HepG2 (cell line): ENCODE data around the gene CLASRP. TPM values are rescaled to one million over a fixed set of nuclear protein-coding genes. Genes with fewer than 3 reads are reported as not detected.

Experiments
- CC2D1A ChIP-seq: sonication (generic); formaldehyde crosslinking; IDR thresholded peaks from 2 replicates; pipeline ENCODE4 v1.8.1; 2023; ENCODE audit warnings: mild to moderate bottlenecking, missing genetic modification reagents
- JUND ChIP-seq: sonication (generic); formaldehyde crosslinking; IDR thresholded peaks from 2 replicates; pipeline ENCODE4 v1.8.0; 2022; ENCODE audit warnings: mild to moderate bottlenecking, missing genetic modification reagents
- MAFK ChIP-seq, 2 experiments: IDR thresholded peaks in 1 of 2; conservative IDR thresholded peaks in 1 of 2; 2 replicates each; pipeline ENCODE4 v1.6.1; 2011; ENCODE audit warnings: improper control_type of control experiment in 2 of 2, low read length in 2 of 2
- PCBP2 ChIP-seq: fragments of 200-400 bp; formaldehyde crosslinking; optimal IDR thresholded peaks from 2 replicates; pipeline ENCODE3; 2018; ENCODE audit warnings: low read length, low read depth; ENCODE audit not compliant: poor library complexity, severe bottlenecking
- POLR2A ChIP-seq, 2 experiments: IDR thresholded peaks; 2 replicates each; pipeline ENCODE4 v1.6.1; 2011; ENCODE audit warnings: low read depth in 2 of 2, low read length in 2 of 2, mild to moderate bottlenecking in 1 of 2, moderate library complexity in 1 of 2; ENCODE audit not compliant: insufficient read depth in 1 of 2
- SUZ12 ChIP-seq: fragments of 150-350 bp; IDR thresholded peaks from 2 replicates; pipeline ENCODE4 v1.6.1; 2014; ENCODE audit warnings: low read depth, low read length
- ZBTB8A ChIP-seq: sonication (generic); formaldehyde crosslinking; IDR thresholded peaks from 2 replicates; pipeline ENCODE4 v1.4.0; 2020; ENCODE audit warnings: mild to moderate bottlenecking, low read depth, missing genetic modification reagents, borderline replicate concordance
- ZNF160 ChIP-seq: sonication (generic); formaldehyde crosslinking; IDR thresholded peaks from 2 replicates; pipeline ENCODE4 v1.8.0; 2022; ENCODE audit warnings: mild to moderate bottlenecking, inconsistent platforms, missing genetic modification reagents
- ZNF296 ChIP-seq: sonication (generic); formaldehyde crosslinking; conservative IDR thresholded peaks from 2 replicates; pipeline ENCODE4 v1.5.0; 2020; ENCODE audit warnings: mild to moderate bottlenecking, missing genetic modification reagents
- ZNF558 ChIP-seq: sonication (generic); formaldehyde crosslinking; IDR thresholded peaks from 2 replicates; pipeline ENCODE4 v1.9.0; 2022; ENCODE audit warnings: mild to moderate bottlenecking, missing genetic modification reagents, borderline replicate concordance
- polyA plus RNA-seq, 8 experiments: library from polyadenylated mRNA; depleted of rRNA in 3 of 8; stranded (reverse) in 7 of 8; unstranded in 1 of 8; fragments of >200 nt; fragmentation: Illumina TruSeq in 4 of 8; extraction: Trizol in 4 of 8; gene quantifications; 2 replicates each; pipeline versions ENCODE4 v1.2.1 to v1.2.3, GENCODE V29; 2011 to 2016; ENCODE audit warnings: low read depth in 4 of 8, missing spikeins in 1 of 8, mixed read lengths in 1 of 8; ENCODE audit not compliant: insufficient read depth in 1 of 8
- total RNA-seq, 5 experiments: library from RNA; depleted of rRNA; stranded (reverse); fragments of >200 nt; fragmentation: Illumina TruSeq; extraction: Trizol; gene quantifications; 2 replicates each; pipeline ENCODE4 v1.2.3, GENCODE V29; 2016; ENCODE audit warnings: low read depth in 1 of 5
- TF ChIP-seq, protein P1 (sequence below): fragments of 450-650 bp; IDR thresholded peaks from 2 replicates; pipeline ENCODE4 v1.6.1; 2017; ENCODE audit warnings: mild to moderate bottlenecking
- TF ChIP-seq, protein P2 (sequence below): sonication (generic); formaldehyde crosslinking; IDR thresholded peaks from 2 replicates; pipeline ENCODE4 v1.4.0; 2020; ENCODE audit warnings: missing genetic modification reagents; ENCODE audit errors: not compliant biosample characterization
- TF ChIP-seq, protein P3 (sequence below): sonication (generic); formaldehyde crosslinking; conservative IDR thresholded peaks from 2 replicates; pipeline ENCODE4 v1.8.0; 2022; ENCODE audit warnings: low read depth, missing genetic modification reagents
- TF ChIP-seq, protein P4 (sequence below): sonication (generic); formaldehyde crosslinking; IDR thresholded peaks from 2 replicates; pipeline ENCODE4 v1.5.0; 2020; ENCODE audit warnings: mild to moderate bottlenecking, missing genetic modification reagents
- TF ChIP-seq, protein P5 (sequence below): sonication (generic); formaldehyde crosslinking; IDR thresholded peaks from 2 replicates; pipeline ENCODE4 v1.5.1; 2020; ENCODE audit warnings: missing genetic modification reagents, mild to moderate bottlenecking, borderline replicate concordance
- TF ChIP-seq, protein P6 (sequence below): IDR thresholded peaks from 2 replicates; pipeline ENCODE4 v1.6.1; 2012; ENCODE audit warnings: low read depth, low read length, improper control_type of control experiment

Gene CLASRP
- total and polyA plus RNA-seq, 2 of the 13 experiments (the other 11 are each of a cell fraction or from before 2014, with no cell fraction given): 32.0 to 51.4 TPM

DNA sequence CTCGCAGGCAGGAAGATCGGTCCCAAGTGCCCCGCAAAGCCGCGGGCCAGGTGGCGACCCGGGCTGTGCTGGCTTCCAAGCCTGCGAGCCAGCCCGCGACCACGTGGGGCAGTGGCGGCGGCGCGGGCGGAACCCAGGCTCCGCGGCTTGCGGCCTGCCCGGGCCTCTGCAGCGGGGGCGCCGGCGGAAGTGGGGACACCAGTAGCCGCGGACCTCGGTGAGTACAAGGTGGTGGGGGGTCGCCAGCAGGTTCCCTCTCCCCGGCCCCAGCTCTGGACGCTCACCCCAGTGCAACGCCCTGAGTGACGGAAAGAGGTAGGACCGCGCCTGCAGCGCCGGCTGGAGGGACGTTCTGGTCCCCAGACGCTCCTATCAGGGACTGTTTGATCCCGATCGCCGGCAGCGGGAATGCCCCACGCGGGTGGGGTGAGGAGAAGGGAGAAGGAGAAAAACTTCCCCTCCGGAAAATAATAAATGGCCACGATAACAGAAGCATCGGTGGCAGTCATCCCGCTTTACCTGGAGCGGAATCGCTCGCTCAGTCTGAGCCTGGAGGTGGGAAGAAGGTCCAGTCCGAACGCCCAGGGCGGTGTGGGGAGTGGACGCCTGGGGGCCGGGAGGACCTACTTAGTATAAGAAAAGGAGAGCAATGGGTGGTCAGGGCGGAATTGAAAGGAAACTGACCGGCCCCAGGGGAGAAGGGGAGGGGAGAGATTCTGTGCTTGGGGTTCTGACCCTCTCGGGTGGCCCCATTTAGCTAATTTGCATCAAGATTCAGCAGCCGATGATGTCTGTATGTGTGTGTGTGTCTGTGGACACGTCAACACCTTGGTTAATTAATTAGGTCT lies 40.4 kb downstream of the CLASRP start, which contains the start of gene GEMIN7 (continued):
- TF ChIP-seq, protein P1, sequence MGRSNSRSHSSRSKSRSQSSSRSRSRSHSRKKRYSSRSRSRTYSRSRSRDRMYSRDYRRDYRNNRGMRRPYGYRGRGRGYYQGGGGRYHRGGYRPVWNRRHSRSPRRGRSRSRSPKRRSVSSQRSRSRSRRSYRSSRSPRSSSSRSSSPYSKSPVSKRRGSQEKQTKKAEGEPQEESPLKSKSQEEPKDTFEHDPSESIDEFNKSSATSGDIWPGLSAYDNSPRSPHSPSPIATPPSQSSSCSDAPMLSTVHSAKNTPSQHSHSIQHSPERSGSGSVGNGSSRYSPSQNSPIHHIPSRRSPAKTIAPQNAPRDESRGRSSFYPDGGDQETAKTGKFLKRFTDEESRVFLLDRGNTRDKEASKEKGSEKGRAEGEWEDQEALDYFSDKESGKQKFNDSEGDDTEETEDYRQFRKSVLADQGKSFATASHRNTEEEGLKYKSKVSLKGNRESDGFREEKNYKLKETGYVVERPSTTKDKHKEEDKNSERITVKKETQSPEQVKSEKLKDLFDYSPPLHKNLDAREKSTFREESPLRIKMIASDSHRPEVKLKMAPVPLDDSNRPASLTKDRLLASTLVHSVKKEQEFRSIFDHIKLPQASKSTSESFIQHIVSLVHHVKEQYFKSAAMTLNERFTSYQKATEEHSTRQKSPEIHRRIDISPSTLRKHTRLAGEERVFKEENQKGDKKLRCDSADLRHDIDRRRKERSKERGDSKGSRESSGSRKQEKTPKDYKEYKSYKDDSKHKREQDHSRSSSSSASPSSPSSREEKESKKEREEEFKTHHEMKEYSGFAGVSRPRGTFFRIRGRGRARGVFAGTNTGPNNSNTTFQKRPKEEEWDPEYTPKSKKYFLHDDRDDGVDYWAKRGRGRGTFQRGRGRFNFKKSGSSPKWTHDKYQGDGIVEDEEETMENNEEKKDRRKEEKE: no peak
- no peak for TF ChIP-seq CC2D1A
- TF ChIP-seq, protein P2, sequence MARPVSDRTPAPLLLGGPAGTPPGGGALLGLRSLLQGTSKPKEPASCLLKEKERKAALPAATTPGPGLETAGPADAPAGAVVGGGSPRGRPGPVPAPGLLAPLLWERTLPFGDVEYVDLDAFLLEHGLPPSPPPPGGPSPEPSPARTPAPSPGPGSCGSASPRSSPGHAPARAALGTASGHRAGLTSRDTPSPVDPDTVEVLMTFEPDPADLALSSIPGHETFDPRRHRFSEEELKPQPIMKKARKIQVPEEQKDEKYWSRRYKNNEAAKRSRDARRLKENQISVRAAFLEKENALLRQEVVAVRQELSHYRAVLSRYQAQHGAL (CRISPR knock-in tag): peak; percentile 88
- no peak for TF ChIP-seq SUZ12
- TF ChIP-seq POLR2A (IDR thresholded peaks at IDR 0.05; ENCODE audit: insufficient read depth in 1 of 2, low read depth in 2 of 2, low read length in 2 of 2): peak; percentile 62 to 82; a peak in 3 of 4 replicates
- TF ChIP-seq ZNF558 (CRISPR knock-in tag): peak; percentile 47; the same call in 1 of the 2 replicates
- TF ChIP-seq, protein P3, sequence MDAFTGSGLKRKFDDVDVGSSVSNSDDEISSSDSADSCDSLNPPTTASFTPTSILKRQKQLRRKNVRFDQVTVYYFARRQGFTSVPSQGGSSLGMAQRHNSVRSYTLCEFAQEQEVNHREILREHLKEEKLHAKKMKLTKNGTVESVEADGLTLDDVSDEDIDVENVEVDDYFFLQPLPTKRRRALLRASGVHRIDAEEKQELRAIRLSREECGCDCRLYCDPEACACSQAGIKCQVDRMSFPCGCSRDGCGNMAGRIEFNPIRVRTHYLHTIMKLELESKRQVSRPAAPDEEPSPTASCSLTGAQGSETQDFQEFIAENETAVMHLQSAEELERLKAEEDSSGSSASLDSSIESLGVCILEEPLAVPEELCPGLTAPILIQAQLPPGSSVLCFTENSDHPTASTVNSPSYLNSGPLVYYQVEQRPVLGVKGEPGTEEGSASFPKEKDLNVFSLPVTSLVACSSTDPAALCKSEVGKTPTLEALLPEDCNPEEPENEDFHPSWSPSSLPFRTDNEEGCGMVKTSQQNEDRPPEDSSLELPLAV (CRISPR knock-in tag): no peak
- TF ChIP-seq, protein P4, sequence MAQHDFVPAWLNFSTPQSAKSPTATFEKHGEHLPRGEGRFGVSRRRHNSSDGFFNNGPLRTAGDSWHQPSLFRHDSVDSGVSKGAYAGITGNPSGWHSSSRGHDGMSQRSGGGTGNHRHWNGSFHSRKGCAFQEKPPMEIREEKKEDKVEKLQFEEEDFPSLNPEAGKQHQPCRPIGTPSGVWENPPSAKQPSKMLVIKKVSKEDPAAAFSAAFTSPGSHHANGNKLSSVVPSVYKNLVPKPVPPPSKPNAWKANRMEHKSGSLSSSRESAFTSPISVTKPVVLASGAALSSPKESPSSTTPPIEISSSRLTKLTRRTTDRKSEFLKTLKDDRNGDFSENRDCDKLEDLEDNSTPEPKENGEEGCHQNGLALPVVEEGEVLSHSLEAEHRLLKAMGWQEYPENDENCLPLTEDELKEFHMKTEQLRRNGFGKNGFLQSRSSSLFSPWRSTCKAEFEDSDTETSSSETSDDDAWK (CRISPR knock-in tag): no peak
- TF ChIP-seq, protein P5, sequence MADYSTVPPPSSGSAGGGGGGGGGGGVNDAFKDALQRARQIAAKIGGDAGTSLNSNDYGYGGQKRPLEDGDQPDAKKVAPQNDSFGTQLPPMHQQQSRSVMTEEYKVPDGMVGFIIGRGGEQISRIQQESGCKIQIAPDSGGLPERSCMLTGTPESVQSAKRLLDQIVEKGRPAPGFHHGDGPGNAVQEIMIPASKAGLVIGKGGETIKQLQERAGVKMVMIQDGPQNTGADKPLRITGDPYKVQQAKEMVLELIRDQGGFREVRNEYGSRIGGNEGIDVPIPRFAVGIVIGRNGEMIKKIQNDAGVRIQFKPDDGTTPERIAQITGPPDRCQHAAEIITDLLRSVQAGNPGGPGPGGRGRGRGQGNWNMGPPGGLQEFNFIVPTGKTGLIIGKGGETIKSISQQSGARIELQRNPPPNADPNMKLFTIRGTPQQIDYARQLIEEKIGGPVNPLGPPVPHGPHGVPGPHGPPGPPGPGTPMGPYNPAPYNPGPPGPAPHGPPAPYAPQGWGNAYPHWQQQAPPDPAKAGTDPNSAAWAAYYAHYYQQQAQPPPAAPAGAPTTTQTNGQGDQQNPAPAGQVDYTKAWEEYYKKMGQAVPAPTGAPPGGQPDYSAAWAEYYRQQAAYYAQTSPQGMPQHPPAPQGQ (CRISPR knock-in tag): no peak
- TF ChIP-seq, protein P6, sequence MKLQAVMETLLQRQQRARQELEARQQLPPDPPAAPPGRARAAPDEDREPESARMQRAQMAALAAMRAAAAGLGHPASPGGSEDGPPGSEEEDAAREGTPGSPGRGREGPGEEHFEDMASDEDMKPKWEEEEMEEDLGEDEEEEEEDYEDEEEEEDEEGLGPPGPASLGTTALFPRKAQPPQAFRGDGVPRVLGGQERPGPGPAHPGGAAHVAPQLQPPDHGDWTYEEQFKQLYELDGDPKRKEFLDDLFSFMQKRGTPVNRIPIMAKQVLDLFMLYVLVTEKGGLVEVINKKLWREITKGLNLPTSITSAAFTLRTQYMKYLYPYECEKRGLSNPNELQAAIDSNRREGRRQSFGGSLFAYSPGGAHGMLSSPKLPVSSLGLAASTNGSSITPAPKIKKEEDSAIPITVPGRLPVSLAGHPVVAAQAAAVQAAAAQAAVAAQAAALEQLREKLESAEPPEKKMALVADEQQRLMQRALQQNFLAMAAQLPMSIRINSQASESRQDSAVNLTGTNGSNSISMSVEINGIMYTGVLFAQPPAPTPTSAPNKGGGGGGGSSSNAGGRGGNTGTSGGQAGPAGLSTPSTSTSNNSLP: no peak
- TF ChIP-seq ZBTB8A (CRISPR knock-in tag): no peak
- no peak for TF ChIP-seq PCBP2
- TF ChIP-seq ZNF296: 0 out of 2 replicates have a peak, but pooled peaks have one; percentile 23
- TF ChIP-seq MAFK (conservative IDR thresholded peaks at IDR 0.05 in 1 of 2, IDR thresholded peaks at IDR 0.05 in 1 of 2; ENCODE audit: low read length in 2 of 2): no peak
- peak; percentile 92 for TF ChIP-seq ZNF160
- no peak for TF ChIP-seq JUND (CRISPR knock-in tag)
